ENCODE results near the gene ANHX. TPM values are rescaled to one million over a fixed set of nuclear protein-coding genes. Genes with fewer than 3 reads are reported as not detected.
"Not testable (repeated sequence)": the region's sequence is repeated elsewhere in the genome, so short reads cannot be mapped to it uniquely, and the experiment has no call there.

The ANHX gene
- total RNA-seq: not detected

GRCh38 chr12:133235401-133236112, at the start of gene ANHX:
Gene ANHX (minus strand): TSS chr12:133235877. CDS start chr12:133234356, 1,521 bp downstream.
- DNase-seq (ENCODE audit: low spot score): no peak
- H3K9me3 ChIP-seq: no peaks in the 10 kb centered on the region
- TF ChIP-seq CTCF (IDR thresholded peaks at IDR 0.05): no peak
- H3K4me1 ChIP-seq: no peaks in the 10 kb centered on the region
- no peak within 1 kb of the TSS for H3K27ac ChIP-seq
- no peak within 1 kb of the TSS for H3K4me3 ChIP-seq
- no peaks in the 10 kb centered on the region for H3K27me3 ChIP-seq
- H3K36me3 ChIP-seq: no peaks in the 10 kb centered on the region

- not testable (repeated sequence) for H3K9me3 ChIP-seq; H3K4me1 ChIP-seq; H3K4me3 ChIP-seq; DNase-seq (ENCODE audit: low spot score); H3K27me3 ChIP-seq; H3K27ac ChIP-seq; H3K36me3 ChIP-seq
These were observed 29.0 kb upstream of the ANHX start for GRCh38 chr12:133264668-133265067.

GRCh38 chr12:133264173-133264572, 28.5 kb upstream of the ANHX start:
- no peak overlapping the region for H3K4me3 ChIP-seq
- no peaks in the 10 kb centered on the region for H3K27me3 ChIP-seq
- TF ChIP-seq CTCF (IDR thresholded peaks at IDR 0.05): no peak
- no peaks in the 10 kb centered on the region for H3K36me3 ChIP-seq
- H3K4me1 ChIP-seq: no peaks in the 10 kb centered on the region
- DNase-seq (ENCODE audit: low spot score): no peak
- no peaks in the 10 kb centered on the region for H3K9me3 ChIP-seq
- no peak overlapping the region for H3K27ac ChIP-seq

GRCh38 chr12:133256321-133256720, 20.6 kb upstream of the ANHX start:
- TF ChIP-seq CTCF (IDR thresholded peaks at IDR 0.05): no peak

GRCh38 chr12:133255833-133256232, 20.2 kb upstream of the ANHX start:
- not testable (repeated sequence) for DNase-seq (ENCODE audit: low spot score); H3K4me1 ChIP-seq; H3K27me3 ChIP-seq; H3K27ac ChIP-seq; H3K9me3 ChIP-seq; H3K36me3 ChIP-seq; H3K4me3 ChIP-seq

More at GRCh38 chr12:133256321-133256720, 20.6 kb upstream of the ANHX start:
- DNase-seq (ENCODE audit: low spot score): no peak
- no peak overlapping the region for H3K4me3 ChIP-seq
- H3K9me3 ChIP-seq: no peaks in the 10 kb centered on the region
- H3K36me3 ChIP-seq: no peaks in the 10 kb centered on the region
- H3K27ac ChIP-seq: no peak overlapping the region
- H3K4me1 ChIP-seq: no peaks in the 10 kb centered on the region
- no peaks in the 10 kb centered on the region for H3K27me3 ChIP-seq

- Histone ChIP-seq H3K9me3 (no peaks in the 10 kb centered on the region), H3K4me1 (no peaks in the 10 kb centered on the region), H3K36me3 (no peaks in the 10 kb centered on the region), H3K27me3 (no peaks in the 10 kb centered on the region), H3K4me3 (no peak overlapping the region), H3K27ac (no peak overlapping the region)
- no peak for DNase-seq (ENCODE audit: low spot score)
- no peak for TF ChIP-seq CTCF (IDR thresholded peaks at IDR 0.05)
These were observed 16.1 kb upstream of the ANHX start for GRCh38 chr12:133251732-133252131.

- H3K4me1 ChIP-seq: no peaks in the 10 kb centered on the region
- no peak for TF ChIP-seq CTCF (IDR thresholded peaks at IDR 0.05)
- H3K27ac ChIP-seq: no peak overlapping the region
- no peaks in the 10 kb centered on the region for H3K27me3 ChIP-seq
- H3K4me3 ChIP-seq: no peak overlapping the region
- DNase-seq (ENCODE audit: low spot score): no peak
- no peaks in the 10 kb centered on the region for H3K36me3 ChIP-seq
- H3K9me3 ChIP-seq: no peaks in the 10 kb centered on the region
These were observed 879 bp upstream of the ANHX start for GRCh38 chr12:133236556-133236955.

All from right atrium auricular region (tissue), 2 donors.